GM12872 (cell line): ENCODE results near the gene CAMK1D.

Source experiments
- CTCF ChIP-seq: IDR thresholded peaks from 3 replicates; pipeline ENCODE4 v1.5.1; 2011; ENCODE audit warnings: low read depth, mild to moderate bottlenecking, low read length, moderate library complexity; ENCODE audit not compliant: insufficient read depth

The CAMK1D gene

GRCh38 chr10:12322583-12323131, 26.7 kb upstream of the CAMK1D start:
- TF ChIP-seq CTCF, result no peak

- TF ChIP-seq CTCF, result no peak
Measured at GRCh38 chr10:12324530-12324929, 24.8 kb upstream of the CAMK1D start.

GRCh38 chr10:12327074-12327473, 22.3 kb upstream of the CAMK1D start:
- no peak for TF ChIP-seq CTCF

GRCh38 chr10:12327476-12327875, 21.9 kb upstream of the CAMK1D start:
- TF ChIP-seq CTCF, result no peak

- no peak for TF ChIP-seq CTCF
Measured at GRCh38 chr10:12332572-12333379, 16.6 kb upstream of the CAMK1D start.

- TF ChIP-seq CTCF, result no peak
Measured at GRCh38 chr10:12333380-12334185, 15.8 kb upstream of the CAMK1D start.

GRCh38 chr10:12334186-12334530, 15.2 kb upstream of the CAMK1D start:
- no peak for TF ChIP-seq CTCF
